Transverse colon (tissue), 4 donors: ENCODE data around the gene ZNF79. TPM values are rescaled to one million over a fixed set of nuclear protein-coding genes. Genes with fewer than 3 reads are reported as not detected.
A peak's percentile ranks its signal among the peaks of the same experiment; 100 is the strongest.

Source experiments
- DNase-seq: peaks from one replicate; pipeline ENCODE4 v3.0.0-alpha.2; 2019
- H3K27ac ChIP-seq, 4 donors: fragments of 200-600 bp; sonication (generic); 2 replicates each; pipeline ENCODE4 v1.5.1; 2016 to 2018; ENCODE audit warnings: inconsistent platforms in 4 of 4
- H3K27me3 ChIP-seq: fragments of 200-600 bp; sonication (generic); 2 replicates; pipeline ENCODE4 v1.5.1; 2017; ENCODE audit warnings: inconsistent platforms
- H3K36me3 ChIP-seq, 4 donors: fragments of 200-600 bp; sonication (generic); 2 replicates each; pipeline ENCODE4 v1.5.1; 2017 to 2019; ENCODE audit warnings: inconsistent platforms in 4 of 4
- H3K4me1 ChIP-seq, 4 donors: fragments of 200-600 bp; sonication (generic); 2 replicates each; pipeline ENCODE4 v1.5.1; 2017 to 2020; ENCODE audit warnings: inconsistent platforms in 4 of 4
- H3K4me3 ChIP-seq, 4 donors: fragments of 200-600 bp; sonication (generic); 1 replicate in 1 of 4; 2 replicates in 3 of 4; pipeline versions ENCODE4 v1.5.1 to v1.6.1; 2017 to 2019; ENCODE audit warnings: inconsistent platforms in 4 of 4
- H3K9me3 ChIP-seq, 2 donors: fragments of 200-600 bp; sonication (generic); 2 replicates each; pipeline ENCODE4 v1.5.1; 2017 to 2019; ENCODE audit warnings: inconsistent platforms in 2 of 2
- EP300 ChIP-seq: sonication (generic); formaldehyde crosslinking; IDR thresholded peaks from one replicate; pipeline ENCODE4 v1.6.1; 2017; ENCODE audit warnings: antibody characterized with exemption, low read depth
- POLR2A ChIP-seq: fragments of 450-650 bp; IDR thresholded peaks from one replicate; pipeline ENCODE4 v1.6.1; 2016; ENCODE audit warnings: antibody characterized with exemption, mild to moderate bottlenecking, moderate library complexity
- POLR2AphosphoS5 ChIP-seq, 3 donors: sonication (generic); formaldehyde crosslinking; IDR thresholded peaks; one replicate each; pipeline ENCODE4 v1.6.1; 2016; ENCODE audit warnings: antibody characterized with exemption in 3 of 3
- WGBS, 2 donors: methylation state at CpG; one replicate each; pipeline ENCODE4 v1.1.5; 2018; ENCODE audit warnings: low coverage in 1 of 2; 5-methylcytosine and 5-hydroxymethylcytosine counted together
- in situ Hi-C, 4 donors: fragments of 200-750 bp; cut with MboI; loops; one replicate each; pipeline versions ENCODE4 v1.15.0 to v1.15.1; 2017; ENCODE audit warnings: low sequenced_read_pairs in 3 of 4, low pct_ligation_motif_present in 1 of 4, low pct_unique_long_range_greater_than_20kb in 1 of 4
- intact Hi-C: fragments of 100-400 bp; cut with DNase I; formaldehyde crosslinking; loops from one replicate; pipeline ENCODE4 v1.15.1; 2023; ENCODE audit warnings: low total_unique reads
- total RNA-seq, 4 donors: library from RNA; depleted of rRNA; stranded (reverse); fragments of >200 nt; gene quantifications; one replicate each; pipeline ENCODE4 v1.1.0, GENCODE V29; 2016
- TF ChIP-seq, protein P1 (sequence below), 5 experiments: fragments of 200-600 bp in 3 of 5; fragments of 450-650 bp in 2 of 5; sonication (generic) in 3 of 5; IDR thresholded peaks; 1 replicate in 2 of 5; 2 replicates in 3 of 5; pipeline ENCODE4 v1.5.1; 2016 to 2017; ENCODE audit warnings: antibody characterized with exemption in 5 of 5, inconsistent platforms in 3 of 5, mild to moderate bottlenecking in 2 of 5, moderate library complexity in 1 of 5

ZNF79 gene
- total RNA-seq, 4 donors from 2014 or later = 9.4 to 12.3 (median 11.3) TPM

DNA sequence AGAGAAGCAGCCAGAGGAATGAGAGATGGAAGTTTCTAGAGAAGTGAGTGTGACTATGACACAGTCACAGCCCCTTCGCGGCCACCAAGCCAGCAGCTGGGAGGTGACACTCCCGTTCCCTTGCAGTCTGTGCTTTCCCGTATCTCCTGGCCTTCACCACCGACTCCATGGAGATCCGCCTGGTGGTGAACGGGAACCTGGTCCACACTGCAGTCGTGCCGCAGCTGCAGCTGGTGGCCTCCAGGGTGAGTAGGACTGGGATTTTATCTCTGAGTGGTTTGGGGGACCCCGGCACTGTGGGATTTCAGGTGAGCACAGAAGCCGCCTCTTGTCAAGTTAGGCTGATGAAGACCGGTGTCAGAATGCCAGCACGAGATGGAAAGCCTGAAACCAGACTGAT, 39.3 kb upstream of the ZNF79 start:
- intact Hi-C loops = no loop called here
- H3K4me1 ChIP-seq = peaks cover 5 to 20% (median 10%) of the 10 kb centered on the region in 4 donors
- H3K4me3 ChIP-seq = no peak overlapping the region
- TF ChIP-seq EP300 (no peak), POLR2A (no peak), POLR2AphosphoS5 (IDR thresholded peaks at IDR 0.05) (no peak)
- TF ChIP-seq, protein P1, sequence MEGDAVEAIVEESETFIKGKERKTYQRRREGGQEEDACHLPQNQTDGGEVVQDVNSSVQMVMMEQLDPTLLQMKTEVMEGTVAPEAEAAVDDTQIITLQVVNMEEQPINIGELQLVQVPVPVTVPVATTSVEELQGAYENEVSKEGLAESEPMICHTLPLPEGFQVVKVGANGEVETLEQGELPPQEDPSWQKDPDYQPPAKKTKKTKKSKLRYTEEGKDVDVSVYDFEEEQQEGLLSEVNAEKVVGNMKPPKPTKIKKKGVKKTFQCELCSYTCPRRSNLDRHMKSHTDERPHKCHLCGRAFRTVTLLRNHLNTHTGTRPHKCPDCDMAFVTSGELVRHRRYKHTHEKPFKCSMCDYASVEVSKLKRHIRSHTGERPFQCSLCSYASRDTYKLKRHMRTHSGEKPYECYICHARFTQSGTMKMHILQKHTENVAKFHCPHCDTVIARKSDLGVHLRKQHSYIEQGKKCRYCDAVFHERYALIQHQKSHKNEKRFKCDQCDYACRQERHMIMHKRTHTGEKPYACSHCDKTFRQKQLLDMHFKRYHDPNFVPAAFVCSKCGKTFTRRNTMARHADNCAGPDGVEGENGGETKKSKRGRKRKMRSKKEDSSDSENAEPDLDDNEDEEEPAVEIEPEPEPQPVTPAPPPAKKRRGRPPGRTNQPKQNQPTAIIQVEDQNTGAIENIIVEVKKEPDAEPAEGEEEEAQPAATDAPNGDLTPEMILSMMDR (IDR thresholded peaks at IDR 0.05) = no peak
- no peak for DNase-seq
- no peak overlapping the region for H3K27ac ChIP-seq
- H3K27me3 ChIP-seq = no peaks in the 10 kb centered on the region
- 87 to 90% methylated on average over 5 to 13 of the region's 13 CpGs for WGBS, 2 donors
- no peaks in the 10 kb centered on the region for H3K36me3 ChIP-seq
- H3K9me3 ChIP-seq = no peaks in the 10 kb centered on the region
- in situ Hi-C loops = no loop called here

DNA sequence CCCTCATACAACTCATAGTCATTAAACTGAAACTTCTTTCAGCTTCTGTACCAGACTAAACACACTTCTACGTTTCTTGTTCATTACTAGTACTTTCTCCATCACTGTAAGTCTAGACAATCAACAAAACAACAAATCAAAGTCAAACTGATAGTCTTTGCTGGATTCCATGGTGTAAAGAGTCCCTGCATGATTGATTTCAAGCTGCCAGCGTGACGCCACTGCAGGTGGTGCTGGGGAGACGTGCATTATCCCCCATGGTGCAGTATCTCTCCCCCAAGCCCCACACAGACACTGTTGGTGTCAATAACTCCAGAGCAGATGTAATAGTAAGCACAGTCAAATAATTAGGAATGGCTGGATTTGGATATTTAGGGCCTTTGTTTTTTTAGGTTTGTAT, 37.9 kb upstream of the ZNF79 start:
- WGBS, 2 donors = 72 to 90% methylated on average over 4 of the region's 4 CpGs
- in situ Hi-C loops = no loop called here

DNA sequence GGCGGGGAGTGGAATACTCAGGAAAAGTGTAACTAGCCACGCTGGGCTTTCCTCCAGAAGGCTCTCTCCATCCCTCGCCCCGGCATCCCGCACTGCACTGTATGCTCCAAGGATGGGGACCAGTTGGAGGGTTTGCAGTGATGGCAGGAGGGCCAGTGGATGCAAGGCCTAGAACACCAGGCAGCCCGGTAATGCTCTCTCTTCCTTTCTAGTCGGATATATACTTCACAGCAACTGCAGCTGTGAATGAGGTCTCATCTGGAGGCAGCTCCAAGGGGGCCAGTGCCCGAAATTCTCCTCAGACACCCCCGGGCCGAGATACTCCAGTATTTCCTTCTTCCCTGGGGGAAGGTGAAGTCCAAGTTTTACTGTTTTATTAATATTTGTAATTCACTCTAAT, 37.2 kb upstream of the ZNF79 start:
- H3K4me1 ChIP-seq = peaks cover 5 to 26% (median 15%) of the 10 kb centered on the region in 4 donors
- DNase-seq = no peak
- in situ Hi-C loops = no loop called here
- H3K4me3 ChIP-seq = no peak overlapping the region
- H3K27ac ChIP-seq = no peak overlapping the region
- TF ChIP-seq EP300 (no peak), POLR2A (no peak), POLR2AphosphoS5 (IDR thresholded peaks at IDR 0.05) (no peak)
- TF ChIP-seq, protein P1 (IDR thresholded peaks at IDR 0.05) = no peak
- no peaks in the 10 kb centered on the region for H3K27me3 ChIP-seq
- WGBS, 2 donors = 92 to 100% methylated on average over 1 to 10 of the region's 10 CpGs
- H3K9me3 ChIP-seq = no peaks in the 10 kb centered on the region
- H3K36me3 ChIP-seq = no peaks in the 10 kb centered on the region
- intact Hi-C loops = no loop called here

More for the DNA sequence above, 37.9 kb upstream of the ZNF79 start:
- H3K27ac ChIP-seq = no peak overlapping the region
- H3K4me1 ChIP-seq = peaks cover 5 to 26% (median 15%) of the 10 kb centered on the region in 4 donors
- intact Hi-C loops = no loop called here
- DNase-seq = no peak
- TF ChIP-seq, protein P1 (IDR thresholded peaks at IDR 0.05) = no peak
- TF ChIP-seq POLR2AphosphoS5 (IDR thresholded peaks at IDR 0.05) (no peak), POLR2A (no peak), EP300 (no peak)
- H3K9me3 ChIP-seq = no peaks in the 10 kb centered on the region
- H3K4me3 ChIP-seq = no peak overlapping the region
- no peaks in the 10 kb centered on the region for H3K36me3 ChIP-seq
- H3K27me3 ChIP-seq = no peaks in the 10 kb centered on the region

DNA sequence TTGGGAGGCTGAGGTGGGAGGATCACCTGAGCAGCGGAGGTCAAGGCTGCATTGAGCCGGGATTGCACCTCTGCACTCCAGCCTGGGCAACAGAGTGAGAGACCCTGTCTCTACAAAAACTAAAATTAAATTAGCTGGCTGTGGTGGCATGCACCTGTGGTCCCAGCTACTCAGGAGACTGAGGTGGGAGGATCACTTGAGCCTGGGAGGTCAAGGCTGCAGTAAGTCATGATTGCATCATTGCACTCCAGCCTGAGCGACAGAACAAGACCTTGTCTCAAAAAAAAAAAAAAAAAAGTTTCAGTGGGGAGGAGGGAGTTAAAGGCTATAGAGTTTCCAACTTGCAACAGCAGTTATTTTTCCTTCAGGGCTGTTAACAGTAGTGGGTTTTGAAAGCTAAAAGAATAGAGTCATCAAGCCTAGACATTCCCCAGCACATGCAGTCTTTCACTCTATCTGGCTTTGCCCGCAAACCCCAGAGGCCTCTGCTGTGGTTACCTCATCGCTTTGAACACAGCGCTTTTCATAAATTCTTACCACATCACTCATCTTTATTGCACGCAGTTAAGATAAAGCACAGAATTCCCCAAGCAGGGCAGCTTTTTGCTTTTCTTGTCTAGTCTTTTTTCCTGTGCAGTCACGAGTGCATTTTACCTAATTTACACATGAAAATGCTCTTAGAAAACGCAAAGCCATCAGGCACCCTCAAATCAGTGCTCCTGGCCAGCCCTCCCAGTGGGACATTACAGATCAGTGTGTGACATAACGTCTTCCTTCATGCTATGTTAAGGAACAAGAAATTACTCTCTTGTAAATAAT, 35.9 kb upstream of the ZNF79 start:
- WGBS, 2 donors = 14 to 32% methylated on average over 4 to 10 of the region's 10 CpGs
- no peak overlapping the region for H3K4me3 ChIP-seq
- in situ Hi-C loops = no loop called here
- peak; percentile 75 for DNase-seq
- H3K27ac ChIP-seq = peak overlapping the region; percentile 64 to 73 (median 70)
- intact Hi-C loops = no loop called here
- H3K9me3 ChIP-seq = no peaks in the 10 kb centered on the region
- no peaks in the 10 kb centered on the region for H3K27me3 ChIP-seq
- H3K4me1 ChIP-seq = peaks cover 5 to 26% (median 15%) of the 10 kb centered on the region in 4 donors
- TF ChIP-seq POLR2AphosphoS5 (IDR thresholded peaks at IDR 0.05) = peak in 2 of 3 donors; percentile 45 to 68
- TF ChIP-seq POLR2A = no peak
- H3K36me3 ChIP-seq = no peaks in the 10 kb centered on the region
